Smooth muscle cell (in vitro differentiated cells): ENCODE data around the gene HSD17B3. TPM values are rescaled to one million over a fixed set of nuclear protein-coding genes. Genes with fewer than 3 reads are reported as not detected.

Source experiments
- DNase-seq: peaks from one replicate; lab custom pipeline; 2025; ENCODE audit not compliant: unreplicated experiment; lab: John Stamatoyannopoulos, UW
- H2AFZ ChIP-seq: fragments of 200-600 bp; sonication (generic); 2 replicates; pipeline ENCODE4 v1.6.0; 2016; ENCODE audit warnings: antibody characterized with exemption, low read depth, mild to moderate bottlenecking
- H3F3A ChIP-seq: fragments of 200-600 bp; sonication (generic); 2 replicates; pipeline ENCODE4 v1.6.0; 2017; ENCODE audit warnings: antibody characterized with exemption, low read depth
- H3K27ac ChIP-seq: fragments of 200-600 bp; sonication (generic); 2 replicates; pipeline ENCODE4 v1.5.1; 2016; ENCODE audit warnings: low read depth, mild to moderate bottlenecking
- H3K27me3 ChIP-seq: fragments of 200-600 bp; sonication (generic); 2 replicates; pipeline ENCODE4 v1.6.1; 2016; ENCODE audit warnings: low read depth, mild to moderate bottlenecking
- H3K36me3 ChIP-seq: fragments of 200-600 bp; sonication (generic); 2 replicates; pipeline ENCODE4 v1.5.1; 2016; ENCODE audit warnings: low read depth
- H3K4me1 ChIP-seq: fragments of 200-600 bp; sonication (generic); 2 replicates; pipeline ENCODE4 v1.5.1; 2016; ENCODE audit warnings: low read depth
- H3K4me2 ChIP-seq: fragments of 200-600 bp; sonication (generic); 2 replicates; pipeline ENCODE4 v1.6.0; 2016; ENCODE audit warnings: mild to moderate bottlenecking
- H3K4me3 ChIP-seq: fragments of 200-600 bp; sonication (generic); 2 replicates; pipeline ENCODE4 v1.5.1; 2016; ENCODE audit warnings: mild to moderate bottlenecking
- H3K79me2 ChIP-seq: fragments of 200-600 bp; sonication (generic); 2 replicates; pipeline ENCODE4 v1.6.0; 2016; ENCODE audit warnings: low read depth, mild to moderate bottlenecking
- H3K9ac ChIP-seq: fragments of 200-600 bp; sonication (generic); 2 replicates; pipeline ENCODE4 v1.6.0; 2016; ENCODE audit warnings: low read depth
- H3K9me3 ChIP-seq: fragments of 200-600 bp; sonication (generic); replicated peaks from 2 replicates; pipeline ENCODE4 v1.5.1; 2016; ENCODE audit warnings: low read depth
- H4K20me1 ChIP-seq: fragments of 200-600 bp; sonication (generic); 2 replicates; pipeline ENCODE4 v1.6.0; 2016; ENCODE audit warnings: low read depth
- WGBS: methylation state at CpG from one replicate; pipeline ENCODE4 v1.1.7; 2016; ENCODE audit warnings: low lambda C conversion rate; 5-methylcytosine and 5-hydroxymethylcytosine counted together
- polyA plus RNA-seq: library from polyadenylated mRNA; unstranded; fragments of >200 nt; fragmentation: Nextera tagmentation; extraction: Ambion mirVana; gene quantifications from 2 replicates; pipeline ENCODE4 v1.2.1, GENCODE V29; 2016
- total RNA-seq: library from RNA; depleted of rRNA; stranded (reverse); fragments of >200 nt; gene quantifications from 2 replicates; pipeline ENCODE4 v1.2.3, GENCODE V29; 2014
- TF ChIP-seq, protein P1 (sequence below): fragments of 200-600 bp; sonication (generic); IDR thresholded peaks from 2 replicates; pipeline ENCODE4 v1.5.1; 2017; ENCODE audit warnings: borderline replicate concordance, mild to moderate bottlenecking, antibody characterized with exemption; ENCODE audit not compliant: insufficient read depth, poor library complexity, severe bottlenecking

Gene HSD17B3
- total and polyA plus RNA-seq, 2 experiments from 2014 or later = 0.31 to 0.40 TPM

DNA sequence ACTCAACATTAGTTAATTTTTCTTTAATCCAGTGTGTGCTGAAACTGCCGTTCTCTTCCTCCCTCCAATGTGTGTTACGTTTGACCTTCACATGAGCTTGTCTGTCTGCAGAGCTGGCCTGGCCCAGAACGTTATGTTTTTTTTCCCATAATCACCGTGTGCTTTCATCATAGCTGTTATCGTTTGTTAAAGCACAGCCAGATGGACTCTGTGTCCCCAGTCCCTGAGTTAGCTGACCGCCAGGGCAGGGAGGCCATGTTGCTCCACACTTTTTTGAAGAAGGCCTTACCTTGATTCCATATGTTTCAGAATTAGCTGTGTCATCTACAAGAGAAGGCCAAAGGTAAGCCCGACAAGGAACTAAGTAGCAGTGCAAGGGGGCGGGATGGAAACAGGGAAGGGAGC is 55.7 kb downstream of the HSD17B3 start:
- WGBS = 92% methylated on average over 8 of the region's 8 CpGs
- no peak overlapping the region for H3K9ac ChIP-seq
- H3F3A ChIP-seq = no peaks in the 10 kb centered on the region
- no peaks in the 10 kb centered on the region for H3K27me3 ChIP-seq
- H3K27ac ChIP-seq = no peak overlapping the region
- no peaks in the 10 kb centered on the region for H3K36me3 ChIP-seq
- H3K79me2 ChIP-seq = no peaks in the 10 kb centered on the region
- H4K20me1 ChIP-seq = no peaks in the 10 kb centered on the region
- H3K4me2 ChIP-seq = no peak overlapping the region
- H3K4me1 ChIP-seq = no peaks in the 10 kb centered on the region
- no peak for DNase-seq
- H3K4me3 ChIP-seq = no peak overlapping the region
- H2AFZ ChIP-seq = no peak overlapping the region
- TF ChIP-seq, protein P1, sequence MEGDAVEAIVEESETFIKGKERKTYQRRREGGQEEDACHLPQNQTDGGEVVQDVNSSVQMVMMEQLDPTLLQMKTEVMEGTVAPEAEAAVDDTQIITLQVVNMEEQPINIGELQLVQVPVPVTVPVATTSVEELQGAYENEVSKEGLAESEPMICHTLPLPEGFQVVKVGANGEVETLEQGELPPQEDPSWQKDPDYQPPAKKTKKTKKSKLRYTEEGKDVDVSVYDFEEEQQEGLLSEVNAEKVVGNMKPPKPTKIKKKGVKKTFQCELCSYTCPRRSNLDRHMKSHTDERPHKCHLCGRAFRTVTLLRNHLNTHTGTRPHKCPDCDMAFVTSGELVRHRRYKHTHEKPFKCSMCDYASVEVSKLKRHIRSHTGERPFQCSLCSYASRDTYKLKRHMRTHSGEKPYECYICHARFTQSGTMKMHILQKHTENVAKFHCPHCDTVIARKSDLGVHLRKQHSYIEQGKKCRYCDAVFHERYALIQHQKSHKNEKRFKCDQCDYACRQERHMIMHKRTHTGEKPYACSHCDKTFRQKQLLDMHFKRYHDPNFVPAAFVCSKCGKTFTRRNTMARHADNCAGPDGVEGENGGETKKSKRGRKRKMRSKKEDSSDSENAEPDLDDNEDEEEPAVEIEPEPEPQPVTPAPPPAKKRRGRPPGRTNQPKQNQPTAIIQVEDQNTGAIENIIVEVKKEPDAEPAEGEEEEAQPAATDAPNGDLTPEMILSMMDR = no peak
- no peaks in the 10 kb centered on the region for H3K9me3 ChIP-seq

DNA sequence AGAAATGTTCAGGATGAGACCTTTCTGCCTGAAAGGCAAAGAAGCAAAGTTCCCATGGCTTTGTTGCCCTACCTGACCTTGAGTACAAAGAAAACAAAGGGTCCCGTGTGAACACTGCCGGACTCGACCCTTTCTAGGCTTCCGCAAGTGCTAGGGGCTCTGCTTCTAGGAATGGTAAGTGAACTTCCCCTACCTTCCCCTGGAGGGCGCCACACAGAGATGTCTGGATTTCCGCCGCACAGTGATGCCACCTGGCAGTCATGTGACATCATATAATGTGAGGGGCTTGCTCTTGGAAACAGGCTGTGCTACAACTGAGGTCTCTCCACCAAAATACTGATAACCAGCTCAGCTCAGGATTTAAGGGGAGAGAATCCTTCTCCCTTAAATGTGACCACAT is 56.6 kb downstream of the HSD17B3 start:
- no peaks in the 10 kb centered on the region for H3K79me2 ChIP-seq
- H3K27me3 ChIP-seq = no peaks in the 10 kb centered on the region
- H3K4me2 ChIP-seq = no peak overlapping the region
- H3K4me1 ChIP-seq = no peaks in the 10 kb centered on the region
- 86% methylated on average over 7 of the region's 7 CpGs for WGBS
- H2AFZ ChIP-seq = no peak overlapping the region
- H3K4me3 ChIP-seq = no peak overlapping the region
- H3K9me3 ChIP-seq = no peaks in the 10 kb centered on the region
- no peak overlapping the region for H3K27ac ChIP-seq
- no peak for DNase-seq
- H3K9ac ChIP-seq = no peak overlapping the region
- no peaks in the 10 kb centered on the region for H3K36me3 ChIP-seq
- no peaks in the 10 kb centered on the region for H3F3A ChIP-seq
- TF ChIP-seq, protein P1 = peak; percentile 20
- H4K20me1 ChIP-seq = no peaks in the 10 kb centered on the region

DNA sequence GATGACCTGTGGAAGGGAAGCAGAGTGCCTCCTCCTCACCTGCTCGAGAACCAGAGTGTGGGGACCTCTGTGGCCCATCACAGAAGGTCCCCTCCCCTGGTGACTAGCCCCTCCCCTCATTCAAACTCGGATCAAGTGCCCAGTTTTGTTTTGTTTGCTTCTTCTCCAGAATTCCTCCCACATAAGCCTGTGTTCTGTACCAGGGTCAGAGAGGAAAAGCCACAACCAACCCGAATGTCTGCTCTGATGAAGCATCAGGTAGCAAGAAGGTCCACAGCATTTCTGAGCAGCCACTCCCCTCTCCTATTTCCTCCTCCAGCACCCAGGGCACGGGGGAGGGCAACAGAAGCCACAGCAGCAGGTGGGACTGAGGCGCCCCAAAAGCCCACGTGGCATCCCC is 58.2 kb downstream of the HSD17B3 start:
- TF ChIP-seq, protein P1 = no peak
- Histone ChIP-seq H3K4me1 (no peaks in the 10 kb centered on the region), H3K4me3 (no peak overlapping the region), H4K20me1 (no peaks in the 10 kb centered on the region), H3K4me2 (no peak overlapping the region), H3K36me3 (no peaks in the 10 kb centered on the region), H3K79me2 (no peaks in the 10 kb centered on the region), H3F3A (no peaks in the 10 kb centered on the region), H3K9ac (no peak overlapping the region), H3K9me3 (no peaks in the 10 kb centered on the region), H3K27me3 (no peaks in the 10 kb centered on the region), H2AFZ (no peak overlapping the region), H3K27ac (no peak overlapping the region)
- WGBS = 92% methylated on average over 6 of the region's 6 CpGs
- DNase-seq = no peak

DNA sequence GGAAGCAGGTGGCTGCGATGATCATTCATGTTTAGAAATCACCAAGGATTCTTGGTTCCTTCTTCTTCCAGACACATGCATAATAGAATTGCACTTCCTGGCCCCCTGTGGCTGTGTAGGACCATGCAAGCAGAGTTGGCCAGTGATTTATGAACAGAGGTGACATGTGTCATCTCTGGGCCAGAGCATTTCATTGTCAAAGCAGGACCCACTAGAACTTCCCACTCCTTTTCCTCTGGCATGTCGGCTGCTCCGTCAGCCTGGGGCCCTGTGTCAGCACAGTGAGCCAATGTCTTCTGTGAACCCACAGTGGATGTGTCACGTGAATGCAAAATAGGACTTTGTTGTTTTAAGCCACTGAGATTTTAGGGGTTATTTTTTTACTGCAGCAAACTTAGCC is 59.2 kb downstream of the HSD17B3 start:
- Histone ChIP-seq H3F3A (no peaks in the 10 kb centered on the region), H3K4me1 (no peaks in the 10 kb centered on the region), H3K4me3 (no peak overlapping the region), H2AFZ (no peak overlapping the region), H3K27ac (no peak overlapping the region), H3K27me3 (no peaks in the 10 kb centered on the region), H3K9ac (no peak overlapping the region), H3K9me3 (no peaks in the 10 kb centered on the region), H3K79me2 (no peaks in the 10 kb centered on the region), H3K4me2 (no peak overlapping the region), H4K20me1 (no peaks in the 10 kb centered on the region), H3K36me3 (no peaks in the 10 kb centered on the region)
- TF ChIP-seq, protein P1 = no peak
- no peak for DNase-seq
- WGBS = 67% methylated on average over 4 of the region's 4 CpGs
